Endodermal cell (in vitro differentiated cells): ENCODE data around the gene TOLLIP. TPM values are rescaled to one million over a fixed set of nuclear protein-coding genes. Genes with fewer than 3 reads are reported as not detected.

Source experiments
- DNase-seq: peaks from one replicate; pipeline ENCODE4 v3.0.0-alpha.2; 2017
- H3K27ac ChIP-seq: 2 replicates; pipeline ENCODE4 v1.5.1; 2013; ENCODE audit warnings: mild to moderate bottlenecking, low read depth, low read length, moderate library complexity
- H3K27me3 ChIP-seq: 2 replicates; pipeline ENCODE4 v1.6.1; 2013; ENCODE audit warnings: mild to moderate bottlenecking, low read length, moderate library complexity; ENCODE audit not compliant: insufficient read depth, control insufficient read depth, poor library complexity, severe bottlenecking
- H3K36me3 ChIP-seq: 2 replicates; pipeline ENCODE4 v1.7.0; 2013; ENCODE audit warnings: mild to moderate bottlenecking, low read length, moderate library complexity; ENCODE audit not compliant: control insufficient read depth, insufficient read depth
- H3K4me1 ChIP-seq: one replicate; pipeline ENCODE4 v1.7.0; 2013; ENCODE audit warnings: low read length; ENCODE audit not compliant: control insufficient read depth, insufficient read depth
- H3K4me3 ChIP-seq: 2 replicates; pipeline ENCODE4 v1.5.1; 2013; ENCODE audit warnings: mild to moderate bottlenecking, low read length, moderate library complexity
- H3K9ac ChIP-seq: 2 replicates; pipeline ENCODE4 v1.6.1; 2013; ENCODE audit warnings: mild to moderate bottlenecking, low read length, moderate library complexity; ENCODE audit not compliant: poor library complexity, severe bottlenecking; ENCODE audit errors: extremely low read depth
- H3K9me3 ChIP-seq: 2 replicates; pipeline ENCODE4 v1.6.1; 2013; ENCODE audit warnings: mild to moderate bottlenecking, low read length, moderate library complexity; ENCODE audit not compliant: control insufficient read depth
- H3K27ac Mint-ChIP-seq: 2 replicates; pipeline ENCODE4 v1.8.0; 2020; ENCODE audit warnings: mixed read lengths
- H3K27me3 Mint-ChIP-seq: 2 replicates; pipeline ENCODE4 v1.8.0; 2021; ENCODE audit warnings: mild to moderate bottlenecking, mixed read lengths; ENCODE audit not compliant: insufficient read depth
- H3K36me3 Mint-ChIP-seq: 2 replicates; pipeline ENCODE4 v1.8.0; 2020; ENCODE audit warnings: low read depth, mixed read lengths
- H3K4me1 Mint-ChIP-seq: 2 replicates; pipeline ENCODE4 v1.8.0; 2020; ENCODE audit warnings: mixed read lengths
- H3K4me3 Mint-ChIP-seq: 2 replicates; pipeline ENCODE4 v1.8.0; 2020; ENCODE audit warnings: mild to moderate bottlenecking, moderate library complexity, mixed read lengths
- H3K9me3 Mint-ChIP-seq: 2 replicates; pipeline ENCODE4 v1.8.0; 2020; ENCODE audit warnings: mild to moderate bottlenecking, mixed read lengths
- WGBS, 2 experiments: methylation state at CpG; one replicate each; pipeline versions ENCODE4 v1.1.5 to v1.1.7; 2013; ENCODE audit warnings: missing lambda C conversion rate in 2 of 2, mixed read lengths in 1 of 2; ENCODE audit not compliant: insufficient coverage in 1 of 2, insufficient read length in 1 of 2; 5-methylcytosine and 5-hydroxymethylcytosine counted together
- total RNA-seq, 2 donors: library from RNA; stranded (reverse); fragmentation: NEBNext Ultra II Directional in 1 of 2; extraction: Animal tissue kit (Norgen Biotek cat#: 25700) in 1 of 2; gene quantifications; 2 replicates in 1 of 2; 3 replicates in 1 of 2; pipeline ENCODE4 v1.2.1, GENCODE V29; 2021
- TF ChIP-seq, protein P1 (sequence below): fragments of 200-600 bp; sonication (generic); conservative IDR thresholded peaks from 2 replicates; pipeline ENCODE4 v1.5.0; 2021; ENCODE audit warnings: antibody characterized with exemption, mild to moderate bottlenecking

The TOLLIP gene
- total RNA-seq, 2 donors from 2014 or later, result 34.3 to 37.4 TPM

DNA sequence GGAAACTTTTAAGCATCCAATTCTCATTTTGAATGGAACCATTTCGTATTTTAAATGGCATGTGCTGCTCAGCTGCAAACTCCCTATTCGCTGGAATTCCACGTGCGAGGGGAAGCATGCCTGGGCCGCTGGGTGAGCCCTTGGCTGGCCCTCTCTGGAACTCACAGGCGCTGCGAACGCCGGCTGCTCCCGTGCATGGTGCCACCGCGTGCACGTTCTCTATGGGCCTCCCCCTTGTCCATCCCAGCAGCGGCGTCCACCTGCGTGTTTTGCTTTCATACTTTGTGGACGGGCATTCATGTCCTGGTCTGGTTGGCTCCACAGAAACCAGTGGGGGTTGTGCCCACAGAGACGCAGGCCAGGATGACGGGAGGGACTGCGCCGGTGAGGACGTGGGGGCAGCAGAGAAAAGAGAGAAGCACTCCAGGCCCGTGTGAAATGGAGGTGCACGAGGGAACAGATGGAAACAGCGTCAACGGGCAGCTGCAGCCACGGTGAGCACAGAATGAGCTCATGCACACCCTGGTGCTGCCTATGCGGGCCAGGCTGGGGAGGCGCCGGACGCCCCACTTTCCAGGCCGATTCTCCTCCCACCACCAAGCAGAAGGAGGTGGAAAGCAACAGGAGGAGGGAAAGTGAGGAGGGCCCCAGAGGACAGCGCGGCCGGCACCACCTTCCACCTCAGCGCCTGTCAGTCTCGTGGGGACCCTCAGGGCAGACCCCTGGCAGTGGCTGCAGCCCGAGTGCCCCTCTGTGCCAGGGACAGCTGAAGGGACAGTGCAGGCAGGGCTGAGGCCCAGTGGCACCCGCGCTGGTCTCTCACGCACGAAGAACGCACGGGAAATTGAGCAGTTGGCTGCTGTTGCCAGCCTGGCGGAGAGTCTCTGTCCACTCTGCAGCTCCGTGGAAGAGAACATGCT lies 29.1 kb downstream of the TOLLIP start:
- Mint-ChIP-seq H3K4me1 (no peaks in the 10 kb centered on the region), H3K9me3 (no peaks in the 10 kb centered on the region), H3K4me3 (no peak overlapping the region), H3K36me3 (peaks cover 29% of the 10 kb centered on the region), H3K27ac (no peak overlapping the region), H3K27me3 (no peaks in the 10 kb centered on the region)
- no peak overlapping the region for H3K9ac ChIP-seq
- WGBS, 2 experiments, result 95 to 96% methylated on average over 32 to 46 of the region's 46 CpGs
- TF ChIP-seq, protein P1, sequence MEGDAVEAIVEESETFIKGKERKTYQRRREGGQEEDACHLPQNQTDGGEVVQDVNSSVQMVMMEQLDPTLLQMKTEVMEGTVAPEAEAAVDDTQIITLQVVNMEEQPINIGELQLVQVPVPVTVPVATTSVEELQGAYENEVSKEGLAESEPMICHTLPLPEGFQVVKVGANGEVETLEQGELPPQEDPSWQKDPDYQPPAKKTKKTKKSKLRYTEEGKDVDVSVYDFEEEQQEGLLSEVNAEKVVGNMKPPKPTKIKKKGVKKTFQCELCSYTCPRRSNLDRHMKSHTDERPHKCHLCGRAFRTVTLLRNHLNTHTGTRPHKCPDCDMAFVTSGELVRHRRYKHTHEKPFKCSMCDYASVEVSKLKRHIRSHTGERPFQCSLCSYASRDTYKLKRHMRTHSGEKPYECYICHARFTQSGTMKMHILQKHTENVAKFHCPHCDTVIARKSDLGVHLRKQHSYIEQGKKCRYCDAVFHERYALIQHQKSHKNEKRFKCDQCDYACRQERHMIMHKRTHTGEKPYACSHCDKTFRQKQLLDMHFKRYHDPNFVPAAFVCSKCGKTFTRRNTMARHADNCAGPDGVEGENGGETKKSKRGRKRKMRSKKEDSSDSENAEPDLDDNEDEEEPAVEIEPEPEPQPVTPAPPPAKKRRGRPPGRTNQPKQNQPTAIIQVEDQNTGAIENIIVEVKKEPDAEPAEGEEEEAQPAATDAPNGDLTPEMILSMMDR, result no peak
- H3K27me3 ChIP-seq, result no peaks in the 10 kb centered on the region
- H3K4me1 ChIP-seq, result no peaks in the 10 kb centered on the region
- H3K36me3 ChIP-seq, result peaks cover 13% of the 10 kb centered on the region
- no peak overlapping the region for H3K27ac ChIP-seq
- DNase-seq, result no peak
- H3K9me3 ChIP-seq, result no peaks in the 10 kb centered on the region
- H3K4me3 ChIP-seq, result no peak overlapping the region

DNA sequence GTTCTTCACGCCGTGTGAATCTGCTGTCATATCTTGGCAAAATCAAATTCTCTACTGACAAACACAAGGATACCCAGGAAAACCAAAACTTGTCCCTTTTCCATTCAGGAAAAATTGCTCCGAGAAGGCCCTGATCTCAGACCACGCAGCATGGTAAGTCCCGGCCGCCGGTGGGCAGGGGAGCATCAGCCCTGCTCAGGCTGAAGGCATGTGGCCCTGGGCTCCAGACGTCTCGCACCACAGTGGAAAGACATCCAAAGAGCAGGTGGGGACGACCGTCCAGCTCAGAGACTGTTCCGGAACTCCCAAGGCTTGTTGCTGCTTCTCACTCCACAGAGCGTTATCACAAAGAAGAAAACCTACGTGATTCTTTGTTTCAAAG lies 29.8 kb downstream of the TOLLIP start:
- Mint-ChIP-seq H3K27ac (no peak overlapping the region), H3K27me3 (no peaks in the 10 kb centered on the region), H3K4me1 (no peaks in the 10 kb centered on the region), H3K9me3 (no peaks in the 10 kb centered on the region), H3K36me3 (peaks cover 28% of the 10 kb centered on the region), H3K4me3 (no peak overlapping the region)
- H3K9ac ChIP-seq, result no peak overlapping the region
- no peaks in the 10 kb centered on the region for H3K4me1 ChIP-seq
- TF ChIP-seq, protein P1, result no peak
- H3K4me3 ChIP-seq, result no peak overlapping the region
- WGBS, 2 experiments, result 94 to 98% methylated on average over 12 to 14 of the region's 14 CpGs
- no peaks in the 10 kb centered on the region for H3K9me3 ChIP-seq
- no peak for DNase-seq
- H3K27me3 ChIP-seq, result no peaks in the 10 kb centered on the region
- H3K27ac ChIP-seq, result no peak overlapping the region
- peaks cover 18% of the 10 kb centered on the region for H3K36me3 ChIP-seq

DNA sequence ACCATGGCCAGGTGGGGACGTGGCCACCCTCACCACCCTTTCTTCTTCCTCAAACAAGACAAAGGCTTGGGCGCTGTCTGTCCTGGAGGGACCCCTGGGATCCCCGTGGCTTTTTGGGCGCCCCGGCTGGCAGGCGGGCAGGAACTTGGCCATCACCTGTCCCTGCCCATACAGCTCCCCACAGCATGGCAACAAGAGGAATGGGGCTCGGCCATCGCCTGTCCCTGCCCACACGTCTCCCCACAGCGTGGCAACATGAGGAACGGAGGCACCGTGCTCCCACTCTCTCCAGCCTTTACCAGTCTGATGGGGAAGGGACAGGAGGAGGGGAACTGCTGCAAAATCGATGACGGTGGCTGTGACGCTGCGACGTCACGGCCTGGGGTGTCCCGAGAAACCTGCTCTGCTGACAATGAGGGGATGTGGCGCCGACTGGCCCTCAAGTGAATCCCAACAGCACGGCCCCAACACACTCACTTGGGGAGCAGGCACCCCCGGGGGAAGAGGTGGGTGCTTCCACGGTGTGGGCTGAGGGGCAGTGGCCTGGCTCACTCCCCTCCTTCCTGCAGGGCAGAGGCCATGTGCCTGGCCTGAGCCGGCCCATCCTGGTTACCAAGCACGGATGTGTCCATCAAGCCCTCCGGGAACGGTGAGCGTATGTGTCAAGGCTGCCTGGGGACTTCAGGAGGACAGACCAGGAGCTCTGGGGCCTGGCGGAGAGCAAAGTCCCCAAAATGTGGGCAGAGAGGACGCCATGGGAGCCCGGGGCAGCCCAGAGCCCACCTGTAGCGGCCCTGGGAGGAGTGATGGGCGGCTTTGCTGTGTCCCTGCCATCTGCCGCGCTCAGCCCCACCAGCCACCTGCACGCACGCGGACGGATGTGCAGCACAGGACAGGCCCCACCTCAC lies 30.4 kb downstream of the TOLLIP start:
- Histone ChIP-seq H3K36me3 (peaks cover 18% of the 10 kb centered on the region), H3K4me3 (no peak overlapping the region), H3K27ac (no peak overlapping the region), H3K9me3 (no peaks in the 10 kb centered on the region), H3K27me3 (no peaks in the 10 kb centered on the region), H3K4me1 (no peaks in the 10 kb centered on the region), H3K9ac (no peak overlapping the region)
- 94 to 95% methylated on average over 32 to 40 of the region's 40 CpGs for WGBS, 2 experiments
- Mint-ChIP-seq H3K9me3 (no peaks in the 10 kb centered on the region), H3K36me3 (peaks cover 26% of the 10 kb centered on the region), H3K27ac (peak overlapping the region; percentile 70), H3K27me3 (no peaks in the 10 kb centered on the region), H3K4me1 (no peaks in the 10 kb centered on the region), H3K4me3 (no peak overlapping the region)
- TF ChIP-seq, protein P1, result no peak
- DNase-seq, result no peak
